Osteoblast (primary cell): ENCODE measurements around the gene OLFML1. TPM values are rescaled to one million over a fixed set of nuclear protein-coding genes. Genes with fewer than 3 reads are reported as not detected.

Experiments
- DNase-seq: peaks from one replicate; pipeline ENCODE4 v3.0.0; 2011; ENCODE audit warnings: low spot score, mixed read lengths; ENCODE audit not compliant: insufficient read length; ENCODE audit errors: missing footprints
- H2AFZ ChIP-seq: 2 replicates; pipeline ENCODE4 v1.6.0; 2011; ENCODE audit warnings: mild to moderate bottlenecking, low read length
- H3K27ac ChIP-seq: 2 replicates; pipeline ENCODE4 v1.5.1; 2011; ENCODE audit warnings: mild to moderate bottlenecking, low read depth, low read length, moderate library complexity
- H3K27me3 ChIP-seq: 2 replicates; pipeline ENCODE4 v1.6.0; 2012; ENCODE audit warnings: mild to moderate bottlenecking, control low read depth, inconsistent platforms, low read length, moderate library complexity; ENCODE audit not compliant: insufficient read depth
- H3K36me3 ChIP-seq: 2 replicates; pipeline ENCODE4 v1.5.1; 2011; ENCODE audit warnings: mild to moderate bottlenecking, low read length, control low read depth, moderate library complexity; ENCODE audit not compliant: insufficient read depth
- H3K4me1 ChIP-seq: 2 replicates; pipeline ENCODE4 v1.5.1; 2011; ENCODE audit warnings: mild to moderate bottlenecking, low read length, control low read depth, moderate library complexity; ENCODE audit not compliant: insufficient read depth
- H3K4me2 ChIP-seq: 2 replicates; pipeline ENCODE4 v1.6.0; 2011; ENCODE audit warnings: mild to moderate bottlenecking, low read length; ENCODE audit not compliant: insufficient read depth
- H3K4me3 ChIP-seq: fragments of 200-600 bp; sonication (generic); 3 replicates; pipeline ENCODE4 v1.5.1; 2012; ENCODE audit warnings: mild to moderate bottlenecking, low read length, inconsistent platforms; ENCODE audit not compliant: insufficient read depth
- H3K79me2 ChIP-seq: 2 replicates; pipeline ENCODE4 v1.6.0; 2012; ENCODE audit warnings: mild to moderate bottlenecking, low read length, control low read depth, inconsistent platforms; ENCODE audit not compliant: insufficient read depth
- H3K9me3 ChIP-seq: 2 replicates; pipeline ENCODE4 v1.5.1; 2011; ENCODE audit warnings: low read depth, low read length, control low read depth
- H4K20me1 ChIP-seq: 2 replicates; pipeline ENCODE4 v1.6.0; 2012; ENCODE audit warnings: mild to moderate bottlenecking, low read length, control low read depth; ENCODE audit not compliant: insufficient read depth
- CTCF ChIP-seq: IDR thresholded peaks from 2 replicates; pipeline ENCODE4 v1.5.1; 2011; ENCODE audit warnings: mild to moderate bottlenecking, low read depth, low read length, moderate library complexity; ENCODE audit errors: extremely low read depth
- total RNA-seq: library from RNA; depleted of rRNA; stranded (reverse); fragments of >200 nt; gene quantifications from 2 replicates; pipeline ENCODE4 v1.2.3, GENCODE V29; 2012

Gene OLFML1
- total RNA-seq, 1 donor, result 20.3 TPM

GRCh38 chr11:7439746-7440320 lies 45.5 kb upstream of the OLFML1 start:
- H3K4me3 ChIP-seq, result no peak overlapping the region
- no peak overlapping the region for H3K4me2 ChIP-seq
- H3K9me3 ChIP-seq, result no peaks in the 10 kb centered on the region
- H3K27me3 ChIP-seq, result peaks cover 5% of the 10 kb centered on the region
- H3K4me1 ChIP-seq, result no peaks in the 10 kb centered on the region
- H3K36me3 ChIP-seq, result no peaks in the 10 kb centered on the region
- H2AFZ ChIP-seq, result no peak overlapping the region
- no peak for DNase-seq
- no peaks in the 10 kb centered on the region for H4K20me1 ChIP-seq
- no peaks in the 10 kb centered on the region for H3K79me2 ChIP-seq
- H3K27ac ChIP-seq, result no peak overlapping the region
- no peak for TF ChIP-seq CTCF

- Histone ChIP-seq H3K4me1 (no peaks in the 10 kb centered on the region), H3K9me3 (no peaks in the 10 kb centered on the region), H4K20me1 (no peaks in the 10 kb centered on the region), H3K79me2 (no peaks in the 10 kb centered on the region), H3K27me3 (peaks cover 7% of the 10 kb centered on the region), H2AFZ (no peak overlapping the region), H3K27ac (no peak overlapping the region), H3K4me2 (no peak overlapping the region), H3K4me3 (no peak overlapping the region), H3K36me3 (no peaks in the 10 kb centered on the region)
- DNase-seq, result no peak
- peak; percentile 90 for TF ChIP-seq CTCF
Measured at GRCh38 chr11:7442588-7443215, 42.6 kb upstream of the OLFML1 start.

GRCh38 chr11:7444091-7444981 lies 41.0 kb upstream of the OLFML1 start:
- Histone ChIP-seq H3K27ac (no peak overlapping the region), H2AFZ (no peak overlapping the region), H3K4me2 (no peak overlapping the region), H3K27me3 (peaks cover 7% of the 10 kb centered on the region), H4K20me1 (no peaks in the 10 kb centered on the region), H3K79me2 (no peaks in the 10 kb centered on the region), H3K4me1 (no peaks in the 10 kb centered on the region), H3K4me3 (no peak overlapping the region), H3K9me3 (no peaks in the 10 kb centered on the region), H3K36me3 (no peaks in the 10 kb centered on the region)
- no peak for DNase-seq
- no peak for TF ChIP-seq CTCF

GRCh38 chr11:7445564-7445963 lies 39.7 kb upstream of the OLFML1 start:
- no peak for TF ChIP-seq CTCF
- Histone ChIP-seq H3K4me3 (no peak overlapping the region), H3K36me3 (no peaks in the 10 kb centered on the region), H3K27ac (no peak overlapping the region), H3K79me2 (no peaks in the 10 kb centered on the region), H3K27me3 (peaks cover 7% of the 10 kb centered on the region), H3K9me3 (no peaks in the 10 kb centered on the region), H3K4me2 (no peak overlapping the region), H2AFZ (no peak overlapping the region), H3K4me1 (no peaks in the 10 kb centered on the region), H4K20me1 (no peaks in the 10 kb centered on the region)
- no peak for DNase-seq
